Iris pigment epithelial cell (primary cell): ENCODE results near the gene CPZ.

Source experiments
- DNase-seq: peaks from one replicate; pipeline ENCODE4 v3.0.0-alpha.2; 2011; ENCODE audit warnings: low read depth

CPZ gene

GRCh38 chr4:8581094-8581861 is 11.3 kb upstream of the CPZ start:
- no peak for DNase-seq

GRCh38 chr4:8582016-8582415 is 10.5 kb upstream of the CPZ start:
- DNase-seq, result no peak

GRCh38 chr4:8582436-8582835 is 10.1 kb upstream of the CPZ start:
- DNase-seq, result no peak

GRCh38 chr4:8582941-8583654 is 9.5 kb upstream of the CPZ start:
- no peak for DNase-seq

- DNase-seq, result no peak
These were observed 8.9 kb upstream of the CPZ start for GRCh38 chr4:8583655-8584025.

- no peak for DNase-seq
These were observed 7.4 kb upstream of the CPZ start for GRCh38 chr4:8585186-8585585.

GRCh38 chr4:8585721-8586212 is 6.8 kb upstream of the CPZ start:
- no peak for DNase-seq

- DNase-seq, result no peak
These were observed 6.3 kb upstream of the CPZ start for GRCh38 chr4:8586246-8586645.

- no peak for DNase-seq
These were observed 5.7 kb upstream of the CPZ start for GRCh38 chr4:8586671-8587468.

GRCh38 chr4:8587469-8588195 is 4.9 kb upstream of the CPZ start:
- no peak for DNase-seq

GRCh38 chr4:8588196-8588470 is 4.4 kb upstream of the CPZ start:
- DNase-seq, result no peak

- no peak for DNase-seq
These were observed 3.2 kb upstream of the CPZ start for GRCh38 chr4:8589336-8589735.

GRCh38 chr4:8589823-8590545 is 2.6 kb upstream of the CPZ start:
- peak; percentile 16 for DNase-seq

- no peak for DNase-seq
These were observed 2.1 kb upstream of the CPZ start for GRCh38 chr4:8590546-8590880.

GRCh38 chr4:8591114-8591513 is 1.5 kb upstream of the CPZ start:
- DNase-seq, result no peak

- no peak for DNase-seq
These were observed 769 bp upstream of the CPZ start for GRCh38 chr4:8591626-8592365.

GRCh38 chr4:8593264-8594096 is 915 bp downstream of the CPZ start:
- DNase-seq, result peak; percentile 13

- DNase-seq, result peak; percentile 79
These were observed 1.8 kb downstream of the CPZ start for GRCh38 chr4:8594097-8595038.
